ENCODE data around the gene TUBA3D.
"Not testable (repeated sequence)": the region's sequence is repeated elsewhere in the genome, so short reads cannot be mapped to it uniquely, and the experiment has no call there.

Gene TUBA3D

DNA sequence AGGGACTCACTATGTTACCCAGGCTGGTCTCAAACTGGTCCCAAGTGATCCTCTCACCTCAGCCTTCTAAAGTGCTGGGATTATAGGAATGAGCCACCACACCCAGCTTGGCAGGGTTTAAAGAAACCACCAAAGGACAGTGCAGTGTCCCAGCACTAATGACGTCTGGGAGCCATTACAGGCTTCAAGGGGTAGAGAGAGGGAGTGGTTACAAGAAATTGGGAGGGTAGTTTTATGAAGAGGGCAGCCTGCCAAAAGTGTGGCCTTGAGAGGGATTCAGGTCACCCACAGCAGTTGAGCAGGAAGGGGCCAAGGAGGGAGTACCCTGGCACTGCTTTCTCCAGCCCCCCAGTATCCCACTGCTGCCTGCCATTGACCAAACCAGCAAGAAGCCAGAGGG lies 1.3 kb downstream of the TUBA3D start:
- peak overlapping the region; percentile 54 for H3K27ac Mint-ChIP-seq
- H3K36me3 Mint-ChIP-seq, result peaks cover 12 to 21% of the 10 kb centered on the region in 2 donors
- not testable (repeated sequence) for H3K4me3 Mint-ChIP-seq; H3K4me1 Mint-ChIP-seq; H3K27me3 Mint-ChIP-seq; ATAC-seq (replicated peaks); DNase-seq; H3K9me3 Mint-ChIP-seq

DNA sequence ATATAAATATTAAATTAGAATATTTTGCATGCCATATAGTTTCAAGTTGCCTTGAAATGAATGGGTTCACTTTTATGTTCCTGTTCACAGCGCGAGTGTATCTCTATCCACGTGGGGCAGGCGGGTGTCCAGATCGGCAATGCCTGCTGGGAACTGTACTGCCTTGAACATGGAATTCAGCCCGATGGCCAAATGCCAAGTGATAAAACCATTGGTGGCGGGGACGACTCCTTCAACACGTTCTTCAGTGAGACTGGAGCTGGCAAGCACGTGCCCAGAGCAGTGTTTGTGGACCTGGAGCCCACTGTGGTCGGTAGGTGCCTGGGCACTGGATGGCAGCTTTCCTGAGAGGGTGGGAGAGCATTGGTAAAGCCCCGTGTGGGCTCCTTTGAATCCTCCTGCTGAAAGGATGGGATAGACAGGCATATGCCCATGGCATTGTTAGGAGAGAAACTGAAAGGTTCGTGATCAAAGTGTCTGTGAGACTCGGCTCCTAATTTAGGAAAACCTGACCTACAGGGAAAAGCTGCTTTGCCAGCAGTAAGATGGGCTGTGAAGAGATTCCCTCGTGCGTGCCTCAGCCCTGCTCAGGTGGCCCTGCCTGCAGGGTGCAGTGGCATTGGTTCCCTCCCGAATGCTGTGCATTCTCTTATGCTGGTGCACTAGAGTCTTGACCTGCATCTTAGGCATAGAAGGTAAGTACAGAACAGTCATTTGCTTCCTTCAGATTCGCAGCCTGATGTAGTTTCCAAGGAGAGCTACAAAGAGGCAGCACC lies 2.3 kb downstream of the TUBA3D start:
- not testable (repeated sequence) for H3K4me1 Mint-ChIP-seq; H3K27ac Mint-ChIP-seq; H3K27me3 Mint-ChIP-seq; H3K9me3 Mint-ChIP-seq; DNase-seq; H3K4me3 Mint-ChIP-seq; ATAC-seq (replicated peaks)
- peaks cover 17 to 31% of the 10 kb centered on the region in 2 donors for H3K36me3 Mint-ChIP-seq

DNA sequence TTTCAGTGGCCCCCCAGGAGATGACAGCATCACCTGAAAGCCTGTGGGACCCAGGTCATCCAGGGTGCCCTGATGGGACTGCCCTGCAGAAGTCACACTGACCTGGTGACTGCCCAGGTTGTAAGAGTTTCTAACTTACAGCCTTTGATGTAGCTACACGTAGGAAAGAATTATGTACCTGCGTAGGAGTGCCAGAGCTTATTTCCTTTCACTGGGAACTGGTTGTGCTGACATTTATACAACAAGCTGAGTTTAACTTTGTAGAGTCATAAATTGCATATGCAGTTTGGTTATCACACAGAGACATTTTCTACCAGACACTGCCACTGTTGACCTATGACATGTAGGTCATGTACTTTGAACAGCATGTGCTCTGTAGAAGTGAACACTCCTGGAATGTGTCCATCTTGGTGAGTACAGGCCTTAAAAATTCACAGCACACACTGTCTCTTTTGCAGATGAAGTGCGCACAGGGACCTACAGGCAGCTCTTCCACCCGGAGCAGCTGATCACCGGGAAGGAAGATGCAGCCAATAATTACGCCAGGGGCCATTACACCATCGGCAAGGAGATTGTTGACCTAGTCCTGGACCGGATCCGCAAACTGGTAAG lies 3.0 kb downstream of the TUBA3D start:
- H3K9me3 Mint-ChIP-seq; H3K4me1 Mint-ChIP-seq; DNase-seq; ATAC-seq (replicated peaks); H3K27me3 Mint-ChIP-seq; H3K4me3 Mint-ChIP-seq; H3K27ac Mint-ChIP-seq: not testable (repeated sequence)
- H3K36me3 Mint-ChIP-seq, result peaks cover 18 to 35% of the 10 kb centered on the region in 2 donors

DNA sequence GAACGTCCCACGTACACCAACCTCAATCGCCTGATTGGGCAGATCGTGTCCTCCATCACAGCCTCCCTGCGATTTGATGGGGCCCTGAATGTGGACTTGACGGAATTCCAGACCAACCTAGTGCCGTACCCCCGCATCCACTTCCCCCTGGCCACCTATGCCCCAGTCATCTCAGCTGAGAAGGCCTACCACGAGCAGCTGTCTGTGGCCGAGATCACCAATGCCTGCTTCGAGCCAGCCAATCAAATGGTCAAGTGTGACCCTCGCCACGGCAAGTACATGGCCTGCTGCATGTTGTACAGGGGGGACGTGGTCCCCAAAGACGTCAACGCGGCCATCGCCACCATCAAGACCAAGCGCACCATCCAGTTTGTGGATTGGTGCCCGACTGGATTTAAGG lies 4.4 kb downstream of the TUBA3D start:
- H3K9me3 Mint-ChIP-seq; H3K27me3 Mint-ChIP-seq; DNase-seq; H3K4me1 Mint-ChIP-seq; ATAC-seq (replicated peaks); H3K27ac Mint-ChIP-seq; H3K4me3 Mint-ChIP-seq: not testable (repeated sequence)
- peaks cover 16 to 35% of the 10 kb centered on the region in 2 donors for H3K36me3 Mint-ChIP-seq

DNA sequence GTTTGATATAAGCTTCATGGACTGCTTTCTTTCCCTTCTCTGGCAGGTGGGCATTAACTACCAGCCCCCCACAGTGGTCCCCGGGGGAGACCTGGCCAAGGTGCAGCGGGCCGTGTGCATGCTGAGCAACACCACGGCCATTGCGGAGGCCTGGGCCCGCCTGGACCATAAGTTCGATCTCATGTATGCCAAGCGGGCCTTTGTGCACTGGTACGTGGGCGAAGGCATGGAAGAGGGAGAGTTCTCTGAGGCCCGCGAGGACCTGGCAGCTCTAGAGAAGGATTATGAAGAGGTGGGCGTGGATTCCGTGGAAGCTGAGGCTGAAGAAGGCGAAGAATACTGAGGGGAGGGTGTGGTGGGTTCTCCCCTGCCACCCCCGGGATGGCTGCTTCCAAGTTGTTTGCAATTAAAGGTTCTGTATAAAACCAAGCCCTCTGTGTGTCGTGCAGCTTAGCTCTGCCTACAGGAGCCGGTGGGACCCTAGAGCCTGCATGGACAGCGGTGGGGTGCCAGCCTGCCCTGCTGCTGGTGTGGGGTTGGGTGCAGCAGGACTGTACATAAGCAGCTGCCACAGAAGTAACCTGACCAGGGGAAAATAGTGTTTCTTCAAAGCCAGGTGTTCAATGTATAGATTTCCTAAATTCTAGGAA lies 6.7 kb downstream of the TUBA3D start:
- H3K4me3 Mint-ChIP-seq; DNase-seq; H3K9me3 Mint-ChIP-seq; H3K27ac Mint-ChIP-seq; ATAC-seq (replicated peaks); H3K4me1 Mint-ChIP-seq; H3K27me3 Mint-ChIP-seq: not testable (repeated sequence)
- H3K36me3 Mint-ChIP-seq, result peaks cover 6 to 24% of the 10 kb centered on the region in 2 donors

GRCh38 chr2:131483981-131484820 lies 8.3 kb downstream of the TUBA3D start:
- not testable (repeated sequence) for H3K27me3 Mint-ChIP-seq; ATAC-seq (replicated peaks); H3K9me3 Mint-ChIP-seq; H3K27ac Mint-ChIP-seq; DNase-seq; H3K4me3 Mint-ChIP-seq
- peaks cover 10 to 22% of the 10 kb centered on the region in 2 donors for H3K4me1 Mint-ChIP-seq
- H3K36me3 Mint-ChIP-seq, result peaks cover 14 to 36% of the 10 kb centered on the region in 2 donors

GRCh38 chr2:131484906-131485460 lies 9.1 kb downstream of the TUBA3D start:
- not testable (repeated sequence) for H3K9me3 Mint-ChIP-seq; ATAC-seq (replicated peaks); H3K4me3 Mint-ChIP-seq; H3K27me3 Mint-ChIP-seq; DNase-seq; H3K27ac Mint-ChIP-seq
- Mint-ChIP-seq H3K4me1 (peaks cover 13 to 25% of the 10 kb centered on the region in 2 donors), H3K36me3 (peaks cover 16 to 34% of the 10 kb centered on the region in 2 donors)

DNA sequence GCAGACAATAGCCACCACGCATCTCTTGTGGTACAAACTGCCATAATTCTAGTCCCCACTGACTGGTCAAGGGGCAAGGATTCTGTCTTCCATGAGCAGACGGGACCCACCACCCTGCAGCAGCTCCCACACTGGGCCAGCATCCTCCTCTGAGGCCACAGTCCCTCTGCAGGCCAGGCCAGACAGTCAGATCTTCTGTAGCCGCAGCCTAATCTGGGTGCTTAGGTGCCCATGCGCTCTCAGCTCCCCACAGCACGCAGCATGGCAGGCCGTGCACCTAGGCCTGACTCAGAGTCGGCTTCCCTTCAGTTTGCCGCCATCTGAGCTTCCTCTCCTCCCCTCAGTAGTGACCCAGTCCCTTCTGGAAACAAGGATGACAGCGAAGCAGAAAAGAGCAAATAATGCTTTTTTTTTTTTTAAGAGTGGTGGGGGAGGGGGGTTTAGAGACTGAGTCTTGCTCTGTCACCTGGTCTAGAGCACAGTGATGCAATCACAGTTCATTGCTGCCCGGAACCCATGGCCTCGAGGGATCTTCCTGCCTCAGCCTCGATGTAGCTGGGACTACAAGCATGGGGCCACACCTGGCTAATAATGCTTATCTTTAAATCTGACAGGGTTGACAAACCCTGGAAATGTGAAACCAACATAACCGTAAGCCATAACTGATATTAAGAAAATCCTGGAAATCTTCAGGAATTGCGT lies 10.4 kb downstream of the TUBA3D start:
- Mint-ChIP-seq H3K36me3 (peaks cover 22 to 41% of the 10 kb centered on the region in 2 donors), H3K4me1 (peaks cover 24 to 39% of the 10 kb centered on the region in 2 donors)
- not testable (repeated sequence) for H3K9me3 Mint-ChIP-seq

DNA sequence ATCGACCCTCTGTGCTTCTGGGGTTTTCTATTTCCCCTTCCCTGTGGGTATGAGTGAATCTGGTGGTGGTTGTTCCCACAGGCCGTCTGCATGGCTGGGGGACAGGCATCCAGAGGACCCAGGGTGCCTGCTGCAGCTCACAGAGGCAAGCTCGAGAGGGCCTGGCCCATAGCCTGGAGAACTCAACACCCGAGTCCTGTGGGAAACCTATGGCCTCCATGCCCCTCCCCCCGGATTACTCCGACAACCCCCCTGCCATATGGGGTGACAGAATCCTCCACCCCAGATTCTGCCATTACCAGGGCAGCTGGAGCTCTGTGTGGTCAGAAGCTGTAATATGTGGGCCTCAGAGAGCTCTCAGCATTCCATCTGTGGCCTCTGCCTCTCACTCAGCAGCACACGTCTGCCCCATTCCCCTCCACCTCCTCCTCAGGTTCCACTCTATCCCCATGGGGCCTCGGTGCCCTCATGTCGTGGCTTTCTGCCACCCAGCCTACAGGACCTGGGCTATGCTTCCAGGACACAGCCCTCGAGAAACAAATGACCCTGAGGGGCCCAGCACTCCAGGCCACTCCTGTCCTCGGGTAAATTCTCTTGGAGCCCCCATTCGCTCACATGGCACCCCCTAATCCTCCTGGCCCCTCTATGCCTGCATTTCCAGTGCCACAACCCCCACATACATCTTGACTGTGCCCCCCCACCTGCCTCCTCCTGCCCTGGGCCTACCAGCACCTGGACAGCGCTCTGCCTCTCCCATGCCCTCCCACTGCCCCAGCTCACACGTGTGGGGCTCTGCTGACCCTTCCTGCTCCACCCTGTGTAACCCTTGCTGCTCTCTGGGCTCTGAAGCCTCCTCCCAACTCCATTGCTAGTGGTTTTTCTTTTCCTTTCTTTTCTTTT lies 12.6 kb downstream of the TUBA3D start:
- Mint-ChIP-seq H3K27me3 (no peaks in the 10 kb centered on the region), H3K36me3 (peaks cover 19 to 32% of the 10 kb centered on the region in 2 donors), H3K4me1 (peaks cover 26 to 47% of the 10 kb centered on the region in 2 donors), H3K9me3 (no peaks in the 10 kb centered on the region), H3K27ac (peak overlapping the region; percentile 89), H3K4me3 (peak overlapping the region in 1 of 2 donors; percentile 4)
- DNase-seq (no peak), ATAC-seq (replicated peaks) (no peak)

More for the DNA sequence above, 10.4 kb downstream of the TUBA3D start:
- H3K27ac Mint-ChIP-seq; H3K27me3 Mint-ChIP-seq; DNase-seq; H3K4me3 Mint-ChIP-seq; ATAC-seq (replicated peaks): not testable (repeated sequence)

GRCh38 chr2:131490616-131491468 lies 14.9 kb downstream of the TUBA3D start:
- H3K36me3 Mint-ChIP-seq, result peaks cover 23 to 32% of the 10 kb centered on the region in 2 donors
- H3K4me3 Mint-ChIP-seq, result peak overlapping the region; percentile 86 to 87
- not testable (repeated sequence) for H3K9me3 Mint-ChIP-seq; DNase-seq; H3K27me3 Mint-ChIP-seq; ATAC-seq (replicated peaks)
- peak overlapping the region; percentile 88 for H3K27ac Mint-ChIP-seq
- peaks cover 32 to 54% of the 10 kb centered on the region in 2 donors for H3K4me1 Mint-ChIP-seq

DNA sequence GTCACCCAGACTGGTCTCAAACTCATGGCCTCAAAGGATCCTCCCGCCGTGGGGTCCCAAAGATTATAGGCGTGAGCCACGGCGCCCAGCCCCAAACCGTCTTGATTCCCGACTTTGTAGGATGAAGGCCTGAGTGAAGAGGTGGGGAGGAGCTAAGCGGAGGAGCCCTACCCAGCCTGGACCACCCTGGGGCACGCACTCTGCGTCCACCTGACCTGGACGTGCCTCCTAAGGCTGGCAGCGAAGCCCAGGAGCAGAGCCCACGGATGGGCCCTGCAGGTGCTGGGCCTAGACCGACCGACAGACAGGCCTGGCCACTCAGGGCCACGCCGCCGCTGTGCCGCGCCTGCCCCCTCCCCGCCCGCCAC lies 15.5 kb downstream of the TUBA3D start:
- H3K4me3 Mint-ChIP-seq, result peak overlapping the region; percentile 86 to 87
- not testable (repeated sequence) for H3K9me3 Mint-ChIP-seq, DNase-seq, H3K27me3 Mint-ChIP-seq
- H3K36me3 Mint-ChIP-seq, result peaks cover 23 to 32% of the 10 kb centered on the region in 2 donors
- peak; percentile 3 to 6 for ATAC-seq (replicated peaks)
- peak overlapping the region; percentile 88 for H3K27ac Mint-ChIP-seq
- peaks cover 31 to 56% of the 10 kb centered on the region in 2 donors for H3K4me1 Mint-ChIP-seq

- Mint-ChIP-seq H3K27ac (peak within 1 kb of the TSS; percentile 96), H3K36me3 (peaks cover 23 to 32% of the 10 kb centered on the region in 2 donors), H3K4me3 (peak within 1 kb of the TSS; percentile 96 to 98), H3K4me1 (peaks cover 31 to 61% of the 10 kb centered on the region in 2 donors)
- peak; percentile 8 for ATAC-seq (replicated peaks)
- not testable (repeated sequence) for H3K27me3 Mint-ChIP-seq, DNase-seq, H3K9me3 Mint-ChIP-seq
These were observed 16.1 kb downstream of the TUBA3D start, which contains the start of gene MZT2A for GRCh38 chr2:131492015-131492417. TSS of gene MZT2A (minus strand) at chr2:131492397. CDS start at chr2:131492376, 21 bp downstream.
